A549 (cell line): Measurements from ENCODE around the gene KIF5A. TPM values are rescaled to one million over a fixed set of nuclear protein-coding genes. Genes with fewer than 3 reads are reported as not detected.
"Not testable (repeated sequence)": the region's sequence is repeated elsewhere in the genome, so short reads cannot be mapped to it uniquely, and the experiment has no call there.

Experiments used
- ATAC-seq, 2 experiments: fragments of 200-7000 bp in 1 of 2; fragments of >200 bp in 1 of 2; cut with Nextera tagmentation in 1 of 2; cut with Tn5 transposase in 1 of 2; 3 replicates each; pipeline versions ENCODE4 v1.8.0 to v1.9.1; 2018 to 2020; ENCODE audit warnings: mild to moderate bottlenecking in 1 of 2, moderate library complexity in 1 of 2
- CTCF ChIA-PET: fragments of 300-600 bp; sonication (Branson Sonifier 250); formaldehyde crosslinking; extraction: SDS; loops from one replicate; lab custom pipeline; 2021; ENCODE audit warnings: antibody characterized with exemption, inconsistent platforms; lab: Yijun Ruan, JAX
- POLR2A ChIA-PET: fragments of 350-600 bp; formaldehyde crosslinking; extraction: SDS; loops from one replicate; lab custom pipeline; 2021; ENCODE audit warnings: antibody characterized with exemption, inconsistent platforms; lab: Yijun Ruan, JAX
- DNase-seq, 2 experiments: peaks; one replicate each; pipeline versions ENCODE4 v3.0.0 to v3.0.0-alpha.2; 2011 to 2016; ENCODE audit warnings: low read depth in 1 of 2, low spot score in 1 of 2
- FAIRE-seq: peaks from 2 replicates; lab custom pipeline; 2011; peaks lifted over from hg19 to GRCh38; lab: Jason Lieb, UNC
- H3K27ac ChIP-seq, 2 experiments: fragments of >200 bp; sonication (Bioruptor Twin); formaldehyde crosslinking; 3 replicates each; pipeline ENCODE4 v1.5.1; 2016 to 2017
- H3K4me1 ChIP-seq: fragments of >200 bp; sonication (Bioruptor Twin); formaldehyde crosslinking; 3 replicates; pipeline ENCODE4 v1.6.1; 2016
- H3K4me2 ChIP-seq: fragments of >200 bp; sonication (Bioruptor Twin); formaldehyde crosslinking; 3 replicates; pipeline ENCODE4 v1.6.1; 2016
- H3K4me3 ChIP-seq: fragments of >200 bp; sonication (Bioruptor Twin); formaldehyde crosslinking; 3 replicates; pipeline ENCODE4 v1.5.1; 2016
- H3K9me3 ChIP-seq: fragments of >200 bp; sonication (Bioruptor Twin); formaldehyde crosslinking; 3 replicates; pipeline ENCODE4 v1.6.1; 2016
- CBX2 ChIP-seq: fragments of 200-600 bp; sonication (generic); IDR thresholded peaks from 2 replicates; pipeline ENCODE4 v1.6.1; 2016; ENCODE audit warnings: low read depth, mild to moderate bottlenecking, borderline replicate concordance
- CHD2 ChIP-seq: fragments of 150-350 bp; IDR thresholded peaks from 2 replicates; pipeline ENCODE4 v1.6.1; 2014; ENCODE audit warnings: low read length; ENCODE audit not compliant: partially characterized antibody
- CHD4 ChIP-seq: fragments of 200-600 bp; sonication (generic); IDR thresholded peaks from 2 replicates; pipeline ENCODE4 v1.6.1; 2016; ENCODE audit warnings: antibody characterized with exemption, mild to moderate bottlenecking, borderline replicate concordance
- ELK1 ChIP-seq: fragments of 150-350 bp; IDR thresholded peaks from 2 replicates; pipeline ENCODE4 v1.6.1; 2014; ENCODE audit warnings: low read depth, mild to moderate bottlenecking, low read length
- FOSB ChIP-seq: fragments of 250-450 bp; sonication (Bioruptor Pico); IDR thresholded peaks from 2 replicates; pipeline ENCODE4 v1.5.0; 2020; ENCODE audit warnings: mild to moderate bottlenecking, moderate library complexity
- FOSL2 ChIP-seq, 2 experiments: fragments of 450-650 bp in 1 of 2; fragments of >200 bp in 1 of 2; sonication (Bioruptor Twin) in 1 of 2; formaldehyde crosslinking; IDR thresholded peaks; 2 replicates each; pipeline versions ENCODE4 v1.5.0 to v1.6.1; 2016 to 2020; ENCODE audit warnings: mild to moderate bottlenecking in 1 of 2, moderate library complexity in 1 of 2
- FOXS1 ChIP-seq: fragments of 250-450 bp; sonication (Bioruptor Pico); IDR thresholded peaks from 2 replicates; pipeline ENCODE4 v1.5.0; 2020; ENCODE audit warnings: mild to moderate bottlenecking, moderate library complexity
- HEYL ChIP-seq: fragments of 250-450 bp; sonication (Bioruptor Pico); IDR thresholded peaks from 2 replicates; pipeline ENCODE4 v1.8.0; 2021; ENCODE audit warnings: mild to moderate bottlenecking, moderate library complexity
- HOXB13 ChIP-seq: fragments of 250-450 bp; sonication (Bioruptor Pico); IDR thresholded peaks from 2 replicates; pipeline ENCODE4 v1.5.0; 2020; ENCODE audit warnings: low read depth, mild to moderate bottlenecking, moderate library complexity
- KDM5A ChIP-seq: fragments of 200-600 bp; sonication (generic); IDR thresholded peaks from 2 replicates; pipeline ENCODE4 v1.6.1; 2016; ENCODE audit warnings: antibody characterized with exemption, mild to moderate bottlenecking
- MAFK ChIP-seq: fragments of 450-650 bp; IDR thresholded peaks from 2 replicates; pipeline ENCODE4 v1.6.1; 2014; ENCODE audit not compliant: partially characterized antibody
- MAX ChIP-seq: IDR thresholded peaks from 2 replicates; pipeline ENCODE4 v1.6.1; 2012
- POLR2A ChIP-seq: IDR thresholded peaks from 2 replicates; pipeline ENCODE4 v1.6.1; 2012; ENCODE audit warnings: mild to moderate bottlenecking, low read length
- RAD21 ChIP-seq, 2 experiments: fragments of >200 bp in 1 of 2; sonication (Bioruptor Twin) in 1 of 2; formaldehyde crosslinking in 1 of 2; IDR thresholded peaks in 1 of 2; conservative IDR thresholded peaks in 1 of 2; 2 replicates in 1 of 2; 3 replicates in 1 of 2; pipeline ENCODE4 v1.6.1; 2012 to 2018; ENCODE audit warnings: inconsistent platforms in 1 of 2
- SMC3 ChIP-seq: fragments of >200 bp; sonication (Bioruptor Twin); formaldehyde crosslinking; IDR thresholded peaks from 3 replicates; pipeline ENCODE4 v1.6.1; 2018; ENCODE audit warnings: inconsistent platforms
- ZFP36 ChIP-seq: fragments of 450-650 bp; IDR thresholded peaks from 2 replicates; pipeline ENCODE4 v1.6.1; 2014; ENCODE audit warnings: borderline replicate concordance; ENCODE audit not compliant: partially characterized antibody
- WGBS: methylation state at CpG from one replicate; pipeline ENCODE4 v1.1.6; 2017; ENCODE audit errors: missing lambda C conversion rate; 5-methylcytosine and 5-hydroxymethylcytosine counted together
- polyA plus RNA-seq, 4 experiments: library from polyadenylated mRNA; depleted of rRNA in 3 of 4; stranded (reverse); fragments of >200 nt; fragmentation: RNase III in 1 of 4; extraction: RNeasy Plus Mini Kit Qiagen cat#74134 plus additional on column Dnase treatment in 1 of 4; gene quantifications; 2 replicates in 3 of 4; 3 replicates in 1 of 4; pipeline ENCODE4 v1.2.3, GENCODE V29; 2011 to 2017
- TF ChIP-seq, protein P1 (sequence below): IDR thresholded peaks from 2 replicates; pipeline ENCODE4 v1.6.1; 2012
- TF ChIP-seq, protein P2 (sequence below): IDR thresholded peaks from 2 replicates; pipeline ENCODE4 v1.6.1; 2012; ENCODE audit warnings: low read depth, borderline replicate concordance
- TF ChIP-seq, protein P3 (sequence below): fragments of 250-450 bp; sonication (Bioruptor Pico); IDR thresholded peaks from 2 replicates; pipeline ENCODE4 v1.5.0; 2021; ENCODE audit warnings: mild to moderate bottlenecking, moderate library complexity, borderline replicate concordance

Gene KIF5A
- polyA plus RNA-seq, 2 of the 4 experiments (the other 2 are of a cell fraction): 0.61 to 0.89 TPM

- Histone ChIP-seq H3K27ac (no peak overlapping the region), H3K4me3 (no peak overlapping the region), H3K9me3 (no peaks in the 10 kb centered on the region), H3K4me2 (no peak overlapping the region), H3K4me1 (no peaks in the 10 kb centered on the region)
- no peak for TF ChIP-seq ELK1
- TF ChIP-seq CBX2: no peak
- TF ChIP-seq MAX: no peak
- TF ChIP-seq, protein P1, sequence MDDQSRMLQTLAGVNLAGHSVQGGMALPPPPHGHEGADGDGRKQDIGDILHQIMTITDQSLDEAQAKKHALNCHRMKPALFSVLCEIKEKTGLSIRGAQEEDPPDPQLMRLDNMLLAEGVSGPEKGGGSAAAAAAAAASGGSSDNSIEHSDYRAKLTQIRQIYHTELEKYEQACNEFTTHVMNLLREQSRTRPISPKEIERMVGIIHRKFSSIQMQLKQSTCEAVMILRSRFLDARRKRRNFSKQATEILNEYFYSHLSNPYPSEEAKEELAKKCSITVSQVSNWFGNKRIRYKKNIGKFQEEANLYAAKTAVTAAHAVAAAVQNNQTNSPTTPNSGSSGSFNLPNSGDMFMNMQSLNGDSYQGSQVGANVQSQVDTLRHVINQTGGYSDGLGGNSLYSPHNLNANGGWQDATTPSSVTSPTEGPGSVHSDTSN: no peak
- TF ChIP-seq FOSB (CRISPR knock-in tag): no peak
- TF ChIP-seq CHD4: no peak
- TF ChIP-seq, protein P2, sequence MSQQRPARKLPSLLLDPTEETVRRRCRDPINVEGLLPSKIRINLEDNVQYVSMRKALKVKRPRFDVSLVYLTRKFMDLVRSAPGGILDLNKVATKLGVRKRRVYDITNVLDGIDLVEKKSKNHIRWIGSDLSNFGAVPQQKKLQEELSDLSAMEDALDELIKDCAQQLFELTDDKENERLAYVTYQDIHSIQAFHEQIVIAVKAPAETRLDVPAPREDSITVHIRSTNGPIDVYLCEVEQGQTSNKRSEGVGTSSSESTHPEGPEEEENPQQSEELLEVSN: no peak
- no peak for TF ChIP-seq ZFP36
- no peak for TF ChIP-seq POLR2A
- no peak for TF ChIP-seq FOSL2 (IDR thresholded peaks at IDR 0.05)
- TF ChIP-seq FOSL2 (CRISPR knock-in tag; IDR thresholded peaks at IDR 0.05): no peak
- no peak for TF ChIP-seq SMC3
- no peak for TF ChIP-seq HEYL (CRISPR knock-in tag)
- no peak for TF ChIP-seq RAD21 (conservative IDR thresholded peaks at IDR 0.05 in 1 of 2, IDR thresholded peaks at IDR 0.05 in 1 of 2)
- TF ChIP-seq MAFK: no peak
- no peak for TF ChIP-seq HOXB13
- TF ChIP-seq CHD2: no peak
- TF ChIP-seq, protein P3, sequence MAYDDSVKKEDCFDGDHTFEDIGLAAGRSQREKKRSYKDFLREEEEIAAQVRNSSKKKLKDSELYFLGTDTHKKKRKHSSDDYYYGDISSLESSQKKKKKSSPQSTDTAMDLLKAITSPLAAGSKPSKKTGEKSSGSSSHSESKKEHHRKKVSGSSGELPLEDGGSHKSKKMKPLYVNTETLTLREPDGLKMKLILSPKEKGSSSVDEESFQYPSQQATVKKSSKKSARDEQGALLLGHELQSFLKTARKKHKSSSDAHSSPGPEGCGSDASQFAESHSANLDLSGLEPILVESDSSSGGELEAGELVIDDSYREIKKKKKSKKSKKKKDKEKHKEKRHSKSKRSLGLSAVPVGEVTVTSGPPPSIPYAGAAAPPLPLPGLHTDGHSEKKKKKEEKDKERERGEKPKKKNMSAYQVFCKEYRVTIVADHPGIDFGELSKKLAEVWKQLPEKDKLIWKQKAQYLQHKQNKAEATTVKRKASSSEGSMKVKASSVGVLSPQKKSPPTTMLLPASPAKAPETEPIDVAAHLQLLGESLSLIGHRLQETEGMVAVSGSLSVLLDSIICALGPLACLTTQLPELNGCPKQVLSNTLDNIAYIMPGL: no peak
- TF ChIP-seq FOXS1: no peak
- no peak for TF ChIP-seq KDM5A
- POLR2A ChIA-PET: no interaction called here
- ATAC-seq (no peak), DNase-seq (no peak), FAIRE-seq (no peak)
- CTCF ChIA-PET: interaction anchor here (0.9 to 9.3 kb wide), 4 partner anchors 14 to 167 kb away, joined by 3 to 104 read pairs (median 4); no protein-coding TSS in a partner anchor
- WGBS: 72% methylated on average over 18 of the region's 18 CpGs
Measured at GRCh38 chr12:57569858-57570257, 20.0 kb downstream of the KIF5A start.

- not testable (repeated sequence) for FAIRE-seq, H3K4me1 ChIP-seq, H3K4me2 ChIP-seq, H3K9me3 ChIP-seq, H3K27ac ChIP-seq, ATAC-seq, H3K4me3 ChIP-seq, DNase-seq
- 60% methylated on average over 13 of the region's 13 CpGs for WGBS
- ChIA-PET CTCF (interaction anchor here (0.8 to 9.3 kb wide), 5 partner anchors 13 to 165 kb away, joined by 3 to 104 read pairs (median 4); no protein-coding TSS in a partner anchor), POLR2A (interaction anchor here (0.6 kb wide), 1 partner anchor 24 kb away, joined by 4 read pairs; no protein-coding TSS in a partner anchor)
Measured at GRCh38 chr12:57570438-57570837, 20.6 kb downstream of the KIF5A start.
